ENCODE results near the gene TENM4.

Gene TENM4

DNA sequence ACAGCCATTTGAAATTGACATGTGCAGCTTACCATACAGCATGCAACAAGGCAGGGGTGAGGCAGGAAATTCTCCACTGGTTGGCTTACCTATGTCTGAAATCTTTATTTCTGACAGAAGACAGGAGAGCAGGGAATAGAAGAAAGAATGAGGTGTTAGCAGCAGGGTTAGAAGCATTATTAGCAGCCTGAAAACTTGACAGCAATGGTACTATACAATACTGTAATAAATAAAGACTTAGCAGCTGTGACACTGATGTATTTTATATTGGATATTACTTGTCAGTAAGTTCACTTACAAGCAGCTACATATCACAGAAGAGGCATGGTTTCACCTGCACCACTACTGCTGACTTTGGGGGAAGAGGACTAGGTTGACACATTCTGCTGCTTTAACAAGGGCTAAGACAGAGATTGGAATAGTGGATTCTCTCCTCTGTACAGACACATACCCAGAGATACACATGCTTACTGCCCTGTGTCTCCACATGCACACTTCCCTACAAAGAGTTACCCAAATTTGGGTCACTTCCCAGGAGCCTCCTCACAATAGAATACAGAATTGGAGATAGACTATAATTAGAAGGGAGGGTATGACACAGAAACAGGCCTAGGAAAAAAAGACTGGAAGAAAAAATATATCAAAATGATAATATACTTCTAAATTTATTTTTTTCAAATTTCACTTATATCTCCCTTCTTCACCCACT is 720.4 kb downstream of the TENM4 start:
- H3K36me3 Mint-ChIP-seq: no peaks in the 10 kb centered on the region
- no peaks in the 10 kb centered on the region for H3K4me1 Mint-ChIP-seq
- no peak overlapping the region for H3K4me3 Mint-ChIP-seq
- no peaks in the 10 kb centered on the region for H3K9me3 Mint-ChIP-seq
- no peak overlapping the region for H3K27ac Mint-ChIP-seq
- H3K27me3 Mint-ChIP-seq: peaks cover 8% of the 10 kb centered on the region

DNA sequence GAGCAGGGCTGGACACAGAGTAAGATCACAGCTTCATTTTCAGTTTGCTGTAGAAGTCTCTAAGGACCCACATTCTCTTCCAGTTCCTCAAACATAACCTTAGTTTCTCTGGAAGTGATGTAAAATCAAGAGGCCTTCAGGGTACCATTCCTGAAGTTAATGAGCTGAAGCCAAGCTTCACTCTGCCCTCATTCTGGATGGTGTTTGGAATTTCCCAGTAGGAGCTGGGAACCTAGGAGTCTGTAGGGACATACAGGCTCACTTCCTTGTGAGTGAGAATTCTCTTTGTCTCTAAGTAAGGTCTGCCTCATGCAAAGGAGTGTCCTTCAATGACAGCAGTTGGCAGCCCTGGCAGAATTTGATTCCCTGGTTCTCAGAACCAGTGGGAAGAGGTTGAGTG is 723.8 kb downstream of the TENM4 start:
- Mint-ChIP-seq H3K4me1 (no peaks in the 10 kb centered on the region), H3K27me3 (peaks cover 5% of the 10 kb centered on the region), H3K4me3 (no peak overlapping the region), H3K9me3 (no peaks in the 10 kb centered on the region), H3K27ac (no peak overlapping the region), H3K36me3 (no peaks in the 10 kb centered on the region)

GRCh38 chr11:78715639-78716311 is 725.1 kb downstream of the TENM4 start:
- Mint-ChIP-seq H3K27me3 (peaks cover 5% of the 10 kb centered on the region), H3K36me3 (no peaks in the 10 kb centered on the region), H3K4me1 (no peaks in the 10 kb centered on the region), H3K27ac (no peak overlapping the region), H3K9me3 (no peaks in the 10 kb centered on the region), H3K4me3 (no peak overlapping the region)

GRCh38 chr11:78714539-78714938 is 726.3 kb downstream of the TENM4 start:
- Mint-ChIP-seq H3K4me3 (no peak overlapping the region), H3K27me3 (peaks cover 5% of the 10 kb centered on the region)

DNA sequence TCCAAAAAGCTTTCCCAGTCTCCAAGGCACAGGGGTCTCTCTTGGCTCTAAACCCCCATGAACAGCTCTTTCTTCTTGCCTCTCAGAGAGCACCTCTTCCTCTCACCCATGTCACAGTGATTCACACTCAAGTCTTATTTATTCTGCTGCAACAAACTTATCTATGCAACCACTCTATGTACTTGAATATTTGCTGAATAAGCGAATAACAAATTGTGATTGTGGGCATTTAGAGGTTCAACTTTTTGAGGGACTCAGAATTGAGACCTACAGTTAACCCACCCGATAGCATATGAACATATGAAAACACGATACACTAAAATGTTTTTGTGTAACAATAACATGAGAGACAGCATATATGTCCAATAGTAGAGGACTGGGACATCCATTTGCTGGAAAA is 729.1 kb downstream of the TENM4 start:
- Mint-ChIP-seq H3K27ac (no peak overlapping the region), H3K4me3 (no peak overlapping the region), H3K27me3 (peaks cover 2% of the 10 kb centered on the region), H3K9me3 (no peaks in the 10 kb centered on the region), H3K4me1 (no peaks in the 10 kb centered on the region), H3K36me3 (no peaks in the 10 kb centered on the region)

More at GRCh38 chr11:78714539-78714938, 726.3 kb downstream of the TENM4 start:
- no peaks in the 10 kb centered on the region for H3K36me3 Mint-ChIP-seq
- no peak overlapping the region for H3K27ac Mint-ChIP-seq
- no peaks in the 10 kb centered on the region for H3K9me3 Mint-ChIP-seq
- no peaks in the 10 kb centered on the region for H3K4me1 Mint-ChIP-seq

DNA sequence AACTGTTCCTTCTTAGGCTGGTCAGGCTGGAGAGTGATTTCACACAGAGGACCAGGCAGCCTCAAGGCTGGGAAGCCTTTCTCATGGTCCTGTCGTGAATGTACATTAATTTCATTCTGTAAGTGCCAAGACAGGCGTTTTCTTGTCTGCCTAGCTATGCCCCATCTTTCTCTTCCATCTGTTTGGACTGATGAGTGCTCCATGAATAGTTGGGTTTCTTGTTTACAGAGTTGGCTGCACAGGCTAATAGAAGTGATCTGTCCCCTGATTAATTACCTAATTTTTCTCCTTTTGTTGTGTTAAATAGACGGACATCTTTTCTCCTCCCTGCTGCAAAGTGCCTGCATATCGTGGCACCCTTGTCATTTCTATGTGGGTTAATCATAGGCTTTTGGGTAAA is 730.4 kb downstream of the TENM4 start:
- Mint-ChIP-seq H3K27me3 (no peaks in the 10 kb centered on the region), H3K27ac (no peak overlapping the region), H3K4me1 (no peaks in the 10 kb centered on the region), H3K36me3 (no peaks in the 10 kb centered on the region), H3K4me3 (no peak overlapping the region), H3K9me3 (no peaks in the 10 kb centered on the region)

GRCh38 chr11:78708388-78708787 is 732.4 kb downstream of the TENM4 start:
- Mint-ChIP-seq H3K27ac (no peak overlapping the region), H3K36me3 (no peaks in the 10 kb centered on the region), H3K27me3 (no peaks in the 10 kb centered on the region), H3K4me3 (no peak overlapping the region), H3K4me1 (no peaks in the 10 kb centered on the region), H3K9me3 (no peaks in the 10 kb centered on the region)

DNA sequence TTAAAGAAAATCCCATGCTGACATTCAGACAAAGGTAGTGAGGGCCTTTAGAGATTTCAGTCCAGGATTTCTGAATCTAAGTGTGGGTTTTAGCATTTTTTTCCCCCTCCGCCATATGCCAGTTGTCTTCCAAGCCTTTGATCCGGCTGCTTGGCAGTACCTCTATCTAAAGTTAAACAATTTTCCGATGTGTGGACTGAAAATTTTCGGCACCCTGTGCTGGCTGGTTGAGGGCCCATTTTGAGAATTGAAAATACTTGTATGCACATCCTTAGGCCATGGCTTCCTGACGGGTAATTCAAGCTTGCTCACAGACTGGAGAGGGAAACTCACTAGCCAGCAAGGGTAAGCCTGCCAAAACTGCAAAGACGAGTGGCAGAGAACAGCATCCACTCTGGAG is 734.3 kb downstream of the TENM4 start:
- no peaks in the 10 kb centered on the region for H3K36me3 Mint-ChIP-seq
- no peak overlapping the region for H3K4me3 Mint-ChIP-seq

DNA sequence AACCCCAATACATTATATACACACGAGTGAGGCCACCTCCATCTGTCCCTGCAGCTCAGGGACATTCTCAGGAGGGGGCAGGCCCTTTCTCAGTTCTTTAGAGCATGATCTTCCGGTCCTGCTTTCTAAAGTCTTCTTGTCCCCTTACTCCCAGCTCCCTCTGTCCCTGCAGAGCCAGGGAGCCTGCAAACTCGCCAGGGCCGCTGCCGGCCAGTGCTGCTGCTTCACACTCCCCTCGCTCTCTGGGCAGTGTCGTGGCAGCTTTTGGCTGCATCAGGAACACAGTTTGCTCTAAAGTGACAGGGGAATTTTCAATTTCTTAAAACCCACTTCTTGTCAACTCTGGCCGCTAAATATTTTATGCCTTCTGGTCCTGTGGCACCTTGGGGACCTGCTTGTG is 736.0 kb downstream of the TENM4 start:
- Mint-ChIP-seq H3K27ac (no peak overlapping the region), H3K36me3 (no peaks in the 10 kb centered on the region), H3K27me3 (no peaks in the 10 kb centered on the region), H3K4me1 (no peaks in the 10 kb centered on the region), H3K9me3 (no peaks in the 10 kb centered on the region), H3K4me3 (no peak overlapping the region)

More for the DNA sequence above, 734.3 kb downstream of the TENM4 start:
- no peaks in the 10 kb centered on the region for H3K9me3 Mint-ChIP-seq
- no peaks in the 10 kb centered on the region for H3K27me3 Mint-ChIP-seq
- H3K4me1 Mint-ChIP-seq: no peaks in the 10 kb centered on the region
- no peak overlapping the region for H3K27ac Mint-ChIP-seq

GRCh38 chr11:78699609-78700135 is 741.2 kb downstream of the TENM4 start:
- no peaks in the 10 kb centered on the region for H3K9me3 Mint-ChIP-seq
- H3K4me1 Mint-ChIP-seq: no peaks in the 10 kb centered on the region
- no peak overlapping the region for H3K4me3 Mint-ChIP-seq
- peaks cover 22% of the 10 kb centered on the region for H3K27me3 Mint-ChIP-seq
- H3K36me3 Mint-ChIP-seq: no peaks in the 10 kb centered on the region
- no peak overlapping the region for H3K27ac Mint-ChIP-seq

GRCh38 chr11:78698612-78699011 is 742.2 kb downstream of the TENM4 start:
- H3K27ac Mint-ChIP-seq: no peak overlapping the region
- H3K4me1 Mint-ChIP-seq: no peaks in the 10 kb centered on the region
- no peak overlapping the region for H3K4me3 Mint-ChIP-seq
- H3K27me3 Mint-ChIP-seq: peaks cover 22% of the 10 kb centered on the region
- no peaks in the 10 kb centered on the region for H3K9me3 Mint-ChIP-seq
- no peaks in the 10 kb centered on the region for H3K36me3 Mint-ChIP-seq

- H3K4me1 Mint-ChIP-seq: no peaks in the 10 kb centered on the region
- no peaks in the 10 kb centered on the region for H3K9me3 Mint-ChIP-seq
- H3K4me3 Mint-ChIP-seq: no peak overlapping the region
- peaks cover 22% of the 10 kb centered on the region for H3K27me3 Mint-ChIP-seq
- no peak overlapping the region for H3K27ac Mint-ChIP-seq
- no peaks in the 10 kb centered on the region for H3K36me3 Mint-ChIP-seq
Observed at GRCh38 chr11:78696177-78696576, 744.7 kb downstream of the TENM4 start.

- H3K27me3 Mint-ChIP-seq: peaks cover 21% of the 10 kb centered on the region
- H3K27ac Mint-ChIP-seq: no peak overlapping the region
- H3K9me3 Mint-ChIP-seq: no peaks in the 10 kb centered on the region
Observed at GRCh38 chr11:78694152-78694551, 746.7 kb downstream of the TENM4 start.

GRCh38 chr11:78691215-78691614 is 749.6 kb downstream of the TENM4 start:
- Mint-ChIP-seq H3K4me1 (no peaks in the 10 kb centered on the region), H3K4me3 (no peak overlapping the region), H3K27me3 (peaks cover 11% of the 10 kb centered on the region), H3K9me3 (no peaks in the 10 kb centered on the region), H3K36me3 (no peaks in the 10 kb centered on the region), H3K27ac (no peak overlapping the region)

More at GRCh38 chr11:78694152-78694551, 746.7 kb downstream of the TENM4 start:
- Mint-ChIP-seq H3K4me1 (no peaks in the 10 kb centered on the region), H3K4me3 (no peak overlapping the region), H3K36me3 (no peaks in the 10 kb centered on the region)

DNA sequence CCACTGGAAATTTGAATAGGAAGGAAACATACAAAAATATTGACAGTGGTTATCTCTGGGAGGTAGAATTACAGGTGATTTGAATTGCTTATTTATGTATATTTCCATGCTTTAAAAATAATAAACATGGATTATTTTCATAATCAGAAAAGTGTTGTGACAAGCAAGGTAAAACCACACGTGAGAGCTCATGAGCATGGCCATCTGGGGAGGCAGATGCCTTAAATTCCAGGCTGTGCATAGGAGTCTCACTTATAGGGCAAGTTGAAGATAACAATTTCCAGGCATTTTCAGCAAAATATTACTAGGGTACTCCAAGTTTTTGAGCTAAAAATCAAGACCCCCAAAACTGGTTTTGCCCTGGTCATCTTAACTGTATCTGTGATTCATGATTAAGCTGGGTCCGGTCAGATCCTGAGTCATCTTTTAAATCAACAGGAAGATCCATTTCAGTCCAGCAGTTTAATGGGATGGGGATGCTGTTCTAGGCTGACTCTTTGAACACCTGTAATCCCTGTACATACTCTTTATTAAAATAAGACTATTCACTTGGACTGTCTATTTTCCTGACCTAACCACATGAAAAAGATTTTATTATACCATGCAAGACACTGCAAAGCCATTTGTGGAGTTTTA is 750.4 kb downstream of the TENM4 start:
- H3K27ac Mint-ChIP-seq: no peak overlapping the region
- H3K4me3 Mint-ChIP-seq: no peak overlapping the region
- H3K27me3 Mint-ChIP-seq: peaks cover 6% of the 10 kb centered on the region
- H3K36me3 Mint-ChIP-seq: no peaks in the 10 kb centered on the region
- H3K4me1 Mint-ChIP-seq: no peaks in the 10 kb centered on the region
- H3K9me3 Mint-ChIP-seq: no peaks in the 10 kb centered on the region

GRCh38 chr11:78689585-78690153 is 751.2 kb downstream of the TENM4 start:
- Mint-ChIP-seq H3K27me3 (peaks cover 7% of the 10 kb centered on the region), H3K9me3 (no peaks in the 10 kb centered on the region), H3K4me1 (no peaks in the 10 kb centered on the region), H3K27ac (no peak overlapping the region), H3K36me3 (no peaks in the 10 kb centered on the region), H3K4me3 (no peak overlapping the region)
